Progenitor cell of endocrine pancreas (in vitro differentiated cells): Measurements from ENCODE around the gene TBC1D24. TPM values are rescaled to one million over a fixed set of nuclear protein-coding genes. Genes with fewer than 3 reads are reported as not detected.

ENCODE experiments used
- DNase-seq: peaks from one replicate; pipeline ENCODE4 v3.0.0; 2021; ENCODE audit warnings: low spot score; ENCODE audit not compliant: unreplicated experiment
- H3K27ac Mint-ChIP-seq: 2 replicates; pipeline ENCODE4 v1.8.0; 2021; ENCODE audit warnings: mild to moderate bottlenecking, moderate library complexity, mixed read lengths
- H3K27me3 Mint-ChIP-seq: 2 replicates; pipeline ENCODE4 v1.8.0; 2021; ENCODE audit warnings: mixed read lengths
- H3K36me3 Mint-ChIP-seq: 2 replicates; pipeline ENCODE4 v1.8.0; 2022; ENCODE audit warnings: mixed read lengths; ENCODE audit not compliant: insufficient read depth
- H3K4me1 Mint-ChIP-seq: 2 replicates; pipeline ENCODE4 v1.8.0; 2021; ENCODE audit warnings: low read depth, mixed read lengths
- H3K4me3 Mint-ChIP-seq: 2 replicates; pipeline ENCODE4 v1.8.0; 2021; ENCODE audit warnings: low read depth, mild to moderate bottlenecking, moderate library complexity, mixed read lengths
- H3K9me3 Mint-ChIP-seq: 2 replicates; pipeline ENCODE4 v1.8.0; 2021; ENCODE audit warnings: low read depth, mixed read lengths
- CTCF ChIP-seq: fragments of 200-600 bp; sonication (generic); IDR thresholded peaks from one replicate; pipeline ENCODE4 v1.5.0; 2021; ENCODE audit warnings: antibody characterized with exemption, mild to moderate bottlenecking; ENCODE audit not compliant: unreplicated experiment
- total RNA-seq: library from RNA; stranded (reverse); gene quantifications from 2 replicates; pipeline ENCODE4 v1.2.1, GENCODE V29; 2021

The TBC1D24 gene
- total RNA-seq, 1 donor from 2014 or later, result 23.8 TPM

GRCh38 chr16:2507052-2507659 lies 32.2 kb downstream of the TBC1D24 start:
- H3K27me3 Mint-ChIP-seq, result no peaks in the 10 kb centered on the region
- DNase-seq, result no peak
- H3K4me1 Mint-ChIP-seq, result peaks cover 2% of the 10 kb centered on the region
- H3K27ac Mint-ChIP-seq, result no peak overlapping the region
- H3K9me3 Mint-ChIP-seq, result no peaks in the 10 kb centered on the region
- peaks cover 3% of the 10 kb centered on the region for H3K36me3 Mint-ChIP-seq
- H3K4me3 Mint-ChIP-seq, result no peak overlapping the region
- no peak for TF ChIP-seq CTCF

GRCh38 chr16:2507665-2508064 lies 32.7 kb downstream of the TBC1D24 start:
- no peak for TF ChIP-seq CTCF
- Mint-ChIP-seq H3K4me3 (no peak overlapping the region), H3K4me1 (peaks cover 7% of the 10 kb centered on the region), H3K9me3 (no peaks in the 10 kb centered on the region), H3K36me3 (peaks cover 3% of the 10 kb centered on the region), H3K27me3 (no peaks in the 10 kb centered on the region), H3K27ac (no peak overlapping the region)
- DNase-seq, result no peak

GRCh38 chr16:2508722-2509400 lies 33.9 kb downstream of the TBC1D24 start:
- peaks cover 3% of the 10 kb centered on the region for H3K36me3 Mint-ChIP-seq
- H3K27ac Mint-ChIP-seq, result no peak overlapping the region
- no peak overlapping the region for H3K4me3 Mint-ChIP-seq
- DNase-seq, result no peak
- no peaks in the 10 kb centered on the region for H3K27me3 Mint-ChIP-seq
- TF ChIP-seq CTCF, result no peak
- H3K9me3 Mint-ChIP-seq, result no peaks in the 10 kb centered on the region
- H3K4me1 Mint-ChIP-seq, result peaks cover 13% of the 10 kb centered on the region

GRCh38 chr16:2511128-2511800 lies 36.3 kb downstream of the TBC1D24 start:
- no peak for DNase-seq
- no peak for TF ChIP-seq CTCF
- no peaks in the 10 kb centered on the region for H3K27me3 Mint-ChIP-seq
- H3K36me3 Mint-ChIP-seq, result peaks cover 1% of the 10 kb centered on the region
- no peaks in the 10 kb centered on the region for H3K9me3 Mint-ChIP-seq
- peak overlapping the region; percentile 80 for H3K27ac Mint-ChIP-seq
- peaks cover 29% of the 10 kb centered on the region for H3K4me1 Mint-ChIP-seq
- no peak overlapping the region for H3K4me3 Mint-ChIP-seq

GRCh38 chr16:2511996-2512734 lies 37.2 kb downstream of the TBC1D24 start:
- Mint-ChIP-seq H3K36me3 (peaks cover 2% of the 10 kb centered on the region), H3K27ac (peak overlapping the region; percentile 100), H3K4me1 (peaks cover 36% of the 10 kb centered on the region), H3K27me3 (no peaks in the 10 kb centered on the region), H3K9me3 (no peaks in the 10 kb centered on the region), H3K4me3 (peak overlapping the region; percentile 85)
- no peak for DNase-seq
- TF ChIP-seq CTCF, result no peak
